HepG2 (cell line): Measurements from ENCODE around the gene APIP. TPM values are rescaled to one million over a fixed set of nuclear protein-coding genes. Genes with fewer than 3 reads are reported as not detected.

Source experiments
- ATAC-seq: fragments of 200-7000 bp; cut with Tn5 transposase; 3 replicates; pipeline ENCODE4 v1.9.1; 2020; ENCODE audit warnings: mild to moderate bottlenecking, moderate library complexity
- BruUV-seq: library from RNA; stranded (reverse); fragments of 400-500 nt; replicated peaks from 2 replicates; lab custom pipeline; 2021; lab: Mats Ljungman, UMichigan
- CTCF ChIA-PET: fragments of 300-600 bp; formaldehyde crosslinking; extraction: SDS; loops from one replicate; lab custom pipeline; 2021; ENCODE audit warnings: low total read pairs, inconsistent platforms, low intra/inter-chr PET ratio; lab: Yijun Ruan, JAX
- POLR2A ChIA-PET: fragments of 350-600 bp; sonication (Branson Sonifier 250); formaldehyde crosslinking; loops from one replicate; lab custom pipeline; 2020; ENCODE audit warnings: antibody characterized with exemption, inconsistent platforms; lab: Yijun Ruan, JAX
- DNase-seq: peaks from one replicate; pipeline ENCODE4 v3.0.0-alpha.2; 2015; ENCODE audit warnings: low spot score
- FAIRE-seq: peaks from 3 replicates; lab custom pipeline; 2011; peaks lifted over from hg19 to GRCh38; lab: Jason Lieb, UNC
- H2AFZ ChIP-seq: one replicate; pipeline ENCODE4 v1.6.1; 2011; ENCODE audit warnings: low read length, inconsistent platforms
- H3K27ac ChIP-seq: fragments of 300-600 bp; 3 replicates; pipeline ENCODE4 v1.8.0; 2011; ENCODE audit warnings: mixed run types, mild to moderate bottlenecking, mixed read lengths, low read length, inconsistent platforms; ENCODE audit not compliant: insufficient read depth; ENCODE audit errors: extremely low read length
- H3K27me3 ChIP-seq, 2 experiments: fragments of 200-600 bp in 1 of 2; 2 replicates in 1 of 2; 3 replicates in 1 of 2; pipeline versions ENCODE4 v1.6.0 to v1.8.0; 2011; ENCODE audit warnings: low read length in 2 of 2, mild to moderate bottlenecking in 2 of 2, moderate library complexity in 2 of 2, inconsistent platforms in 1 of 2; ENCODE audit not compliant: insufficient read depth in 2 of 2, control insufficient read depth in 1 of 2
- H3K36me3 ChIP-seq, 2 experiments: fragments of 200-600 bp in 1 of 2; replicated peaks in 1 of 2; 2 replicates in 1 of 2; 3 replicates in 1 of 2; pipeline versions ENCODE4 v1.5.1 to v1.8.0; 2011; ENCODE audit warnings: low read length in 2 of 2, inconsistent platforms in 1 of 2; ENCODE audit not compliant: insufficient read depth in 2 of 2, control insufficient read depth in 1 of 2
- H3K4me1 ChIP-seq: 2 replicates; pipeline ENCODE4 v1.5.1; 2012; ENCODE audit warnings: low read length, inconsistent platforms; ENCODE audit not compliant: insufficient read depth
- H3K4me2 ChIP-seq: 2 replicates; pipeline ENCODE4 v1.6.0; 2011; ENCODE audit warnings: low read depth, low read length, inconsistent platforms
- H3K4me3 ChIP-seq, 3 experiments: fragments of 200-600 bp in 1 of 3; sonication (generic), shearing (Covaris generic) in 1 of 3; replicated peaks in 1 of 3; 2 replicates each; pipeline ENCODE4 v1.5.1; 2011 to 2016; ENCODE audit warnings: low read length in 3 of 3, inconsistent platforms in 2 of 3, low read depth in 2 of 3, mild to moderate bottlenecking in 2 of 3, control low read depth in 1 of 3, mixed read lengths in 1 of 3; ENCODE audit not compliant: insufficient read depth in 1 of 3
- H3K79me2 ChIP-seq: one replicate; pipeline ENCODE4 v1.6.1; 2011; ENCODE audit warnings: low read length, inconsistent platforms; ENCODE audit not compliant: insufficient read depth
- H3K9ac ChIP-seq: 2 replicates; pipeline ENCODE4 v1.6.0; 2011; ENCODE audit warnings: mild to moderate bottlenecking, low read depth, low read length, inconsistent platforms; ENCODE audit not compliant: insufficient read depth
- H3K9me3 ChIP-seq: 2 replicates; pipeline ENCODE4 v1.5.1; 2012; ENCODE audit warnings: mild to moderate bottlenecking, low read length
- H4K20me1 ChIP-seq: 2 replicates; pipeline ENCODE4 v1.6.0; 2011; ENCODE audit warnings: inconsistent platforms, mild to moderate bottlenecking, low read length, moderate library complexity; ENCODE audit not compliant: insufficient read depth
- CENPX ChIP-seq: sonication (generic); formaldehyde crosslinking; IDR thresholded peaks from 2 replicates; pipeline ENCODE4 v1.9.0; 2021; ENCODE audit warnings: mild to moderate bottlenecking, missing genetic modification reagents, moderate library complexity
- ERF ChIP-seq: IDR thresholded peaks from 2 replicates; pipeline ENCODE4 v1.6.1; 2018; ENCODE audit warnings: missing biosample characterization, missing genetic modification reagents
- GTF2F1 ChIP-seq: fragments of 150-350 bp; IDR thresholded peaks from 2 replicates; pipeline ENCODE4 v1.6.1; 2014; ENCODE audit warnings: low read length
- PAF1 ChIP-seq: IDR thresholded peaks from 2 replicates; pipeline ENCODE4 v1.6.1; 2016; ENCODE audit warnings: missing genetic modification reagents, missing compliant biosample characterization
- PTBP1 ChIP-seq: fragments of 200-400 bp; formaldehyde crosslinking; IDR thresholded peaks from 2 replicates; pipeline ENCODE4 v1.6.1; 2018; ENCODE audit warnings: low read length, low read depth; ENCODE audit not compliant: poor library complexity, severe bottlenecking
- SCMH1 ChIP-seq: sonication (generic); formaldehyde crosslinking; IDR thresholded peaks from 2 replicates; pipeline ENCODE4 v1.9.0; 2021; ENCODE audit warnings: missing genetic modification reagents, mild to moderate bottlenecking, borderline replicate concordance
- SP1 ChIP-seq, 2 experiments: fragments of 450-650 bp in 1 of 2; sonication (generic) in 1 of 2; formaldehyde crosslinking in 1 of 2; IDR thresholded peaks; 2 replicates each; pipeline versions ENCODE4 v1.4.0 to v1.6.1; 2016 to 2020; ENCODE audit warnings: missing genetic modification reagents in 1 of 2
- YEATS4 ChIP-seq: sonication (generic); formaldehyde crosslinking; IDR thresholded peaks from 2 replicates; pipeline ENCODE4 v1.4.0; 2020; ENCODE audit warnings: missing genetic modification reagents, borderline replicate concordance
- ZNF20 ChIP-seq: sonication (generic); formaldehyde crosslinking; IDR thresholded peaks from 2 replicates; pipeline ENCODE4 v1.4.0; 2020; ENCODE audit warnings: mild to moderate bottlenecking, moderate library complexity, missing genetic modification reagents
- ZNF232 ChIP-seq: sonication (generic); formaldehyde crosslinking; IDR thresholded peaks from 2 replicates; pipeline ENCODE4 v1.4.0; 2020; ENCODE audit warnings: missing genetic modification reagents, borderline replicate concordance
- ZNF337 ChIP-seq: sonication (generic); formaldehyde crosslinking; IDR thresholded peaks from 2 replicates; pipeline ENCODE4 v1.5.1; 2020; ENCODE audit warnings: missing genetic modification reagents, low read depth, mild to moderate bottlenecking, borderline replicate concordance
- ZNF350 ChIP-seq: sonication (generic); formaldehyde crosslinking; IDR thresholded peaks from 2 replicates; pipeline ENCODE4 v1.4.0; 2020; ENCODE audit warnings: mild to moderate bottlenecking, low read depth, missing genetic modification reagents, borderline replicate concordance
- ZNF383 ChIP-seq: sonication (generic); formaldehyde crosslinking; IDR thresholded peaks from 2 replicates; pipeline ENCODE4 v1.4.0; 2020; ENCODE audit warnings: missing genetic modification reagents, mild to moderate bottlenecking, borderline replicate concordance
- ZNF549 ChIP-seq: sonication (generic); formaldehyde crosslinking; IDR thresholded peaks from 2 replicates; pipeline ENCODE4 v1.5.0; 2020; ENCODE audit warnings: missing genetic modification reagents
- ZNF557 ChIP-seq: sonication (generic); formaldehyde crosslinking; IDR thresholded peaks from 2 replicates; pipeline ENCODE4 v1.4.0; 2020; ENCODE audit warnings: missing genetic modification reagents
- WGBS: methylation state at CpG from one replicate; pipeline ENCODE4 v1.1.6; 2017; ENCODE audit warnings: low lambda C conversion rate; 5-methylcytosine and 5-hydroxymethylcytosine counted together
- in situ Hi-C: cut with HindIII; loops from 2 replicates; pipeline ENCODE4 v1.10.0; 2017; ENCODE audit warnings: low pct_unique_long_range_greater_than_20kb; ENCODE audit not compliant: extremely low pct_ligation_motif_present
- intact Hi-C: fragments of 100-400 bp; cut with micrococcal nuclease; formaldehyde crosslinking; loops from one replicate; pipeline ENCODE4 v1.10.0; 2022; ENCODE audit not compliant: unreplicated experiment
- polyA plus RNA-seq, 8 experiments: library from polyadenylated mRNA; depleted of rRNA in 3 of 8; stranded (reverse) in 7 of 8; unstranded in 1 of 8; fragments of >200 nt; fragmentation: Illumina TruSeq in 4 of 8; extraction: Trizol in 4 of 8; gene quantifications; 2 replicates each; pipeline versions ENCODE4 v1.2.1 to v1.2.3, GENCODE V29; 2011 to 2016; ENCODE audit warnings: low read depth in 4 of 8, missing spikeins in 1 of 8, mixed read lengths in 1 of 8; ENCODE audit not compliant: insufficient read depth in 1 of 8
- total RNA-seq, 5 experiments: library from RNA; depleted of rRNA; stranded (reverse); fragments of >200 nt; fragmentation: Illumina TruSeq; extraction: Trizol; gene quantifications; 2 replicates each; pipeline ENCODE4 v1.2.3, GENCODE V29; 2016; ENCODE audit warnings: low read depth in 1 of 5
- TF ChIP-seq, protein P1 (sequence below): sonication (generic); formaldehyde crosslinking; IDR thresholded peaks from 2 replicates; pipeline ENCODE4 v1.4.0; 2020; ENCODE audit warnings: mild to moderate bottlenecking, missing genetic modification reagents

Gene APIP
- total and polyA plus RNA-seq, 2 of the 13 experiments (the other 11 are each of a cell fraction or from before 2014, with no cell fraction given) = 16.9 to 31.0 TPM

DNA sequence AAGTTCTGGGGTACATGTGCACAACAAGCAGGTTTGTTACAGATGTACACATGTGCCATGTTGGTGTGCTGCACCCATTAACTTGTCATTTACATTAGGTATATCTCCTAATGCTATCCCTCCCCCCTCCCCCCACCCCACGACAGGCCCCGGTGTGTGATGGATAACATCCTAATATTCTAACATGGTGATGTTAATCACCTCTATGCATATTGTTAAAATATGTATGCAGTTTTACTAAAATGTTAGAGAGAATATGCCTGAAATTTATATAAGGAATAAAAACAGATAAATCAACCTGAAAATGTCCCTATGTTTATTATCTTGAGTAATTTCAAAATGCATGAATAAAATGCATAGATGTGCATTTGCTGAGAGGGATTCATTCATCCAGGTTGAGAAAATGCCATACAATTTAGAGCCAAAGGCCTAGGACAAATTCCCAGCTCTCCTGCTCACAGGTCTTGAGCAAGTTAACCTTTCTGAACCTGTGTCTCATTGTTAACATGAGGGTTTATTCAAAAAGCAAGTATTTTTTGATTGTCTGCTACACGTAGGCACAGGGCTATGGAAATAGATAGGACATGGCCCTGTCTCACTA, 38.7 kb downstream of the APIP start:
- intact Hi-C loops (no loop called here), in situ Hi-C loops (no loop called here)
- Histone ChIP-seq H3K79me2 (no peaks in the 10 kb centered on the region), H3K4me2 (no peak overlapping the region), H3K27ac (no peak overlapping the region), H3K9ac (no peak overlapping the region), H3K9me3 (no peaks in the 10 kb centered on the region), H3K4me1 (peaks cover 10% of the 10 kb centered on the region), H2AFZ (no peak overlapping the region), H3K36me3 (no peaks in the 10 kb centered on the region), H3K27me3 (no peaks in the 10 kb centered on the region), H3K4me3 (no peak overlapping the region), H4K20me1 (no peaks in the 10 kb centered on the region)
- DNase-seq (no peak), FAIRE-seq (no peak), ATAC-seq (no peak)
- ChIA-PET POLR2A (no interaction called here), CTCF (no interaction called here)
- no TSS peak for BruUV-seq
- WGBS = 92% methylated on average over 3 of the region's 3 CpGs
- no peak for TF ChIP-seq ZNF549 (CRISPR knock-in tag)
- TF ChIP-seq ZNF350 = no peak
- TF ChIP-seq ZNF232 (CRISPR knock-in tag) = no peak
- TF ChIP-seq ERF (CRISPR knock-in tag) = no peak
- TF ChIP-seq SCMH1 (CRISPR knock-in tag) = no peak
- TF ChIP-seq YEATS4 = no peak
- no peak for TF ChIP-seq ZNF557 (CRISPR knock-in tag)

DNA sequence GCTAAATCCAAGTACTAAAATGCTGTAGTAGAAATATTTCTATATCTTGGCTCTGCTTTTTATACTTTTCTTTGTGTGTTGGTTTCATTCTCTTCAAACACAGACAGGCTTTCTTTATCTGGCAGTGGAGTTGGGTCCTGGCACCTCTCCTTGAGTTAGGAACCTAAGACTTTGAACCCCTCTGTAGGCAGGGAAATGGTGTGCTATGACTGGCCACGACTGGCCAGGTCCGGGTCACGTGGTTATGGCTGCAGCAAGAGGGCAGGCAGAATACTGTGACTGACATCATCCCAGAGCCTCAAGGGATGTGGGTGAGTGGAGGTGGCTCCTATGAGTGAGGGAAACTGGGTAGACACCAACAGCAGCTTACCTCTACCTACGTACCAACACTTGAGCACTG, 42.0 kb downstream of the APIP start:
- no peak overlapping the region for H3K4me3 ChIP-seq
- WGBS = 50% methylated on average over 4 of the region's 4 CpGs
- H4K20me1 ChIP-seq = no peaks in the 10 kb centered on the region
- intact Hi-C loops (no loop called here), in situ Hi-C loops (no loop called here)
- no peak overlapping the region for H3K9ac ChIP-seq
- BruUV-seq = no TSS peak
- ATAC-seq (no peak), FAIRE-seq (no peak), DNase-seq (no peak)
- H3K27ac ChIP-seq = no peak overlapping the region
- H3K27me3 ChIP-seq = no peaks in the 10 kb centered on the region; a peak in 1 of 5 replicates
- ChIA-PET POLR2A (no interaction called here), CTCF (no interaction called here)
- no peak for TF ChIP-seq ZNF337 (CRISPR knock-in tag)
- TF ChIP-seq PAF1 = no peak
- no peak for TF ChIP-seq ZNF20
- TF ChIP-seq GTF2F1 = no peak
- no peak for TF ChIP-seq PTBP1
- TF ChIP-seq, protein P1, sequence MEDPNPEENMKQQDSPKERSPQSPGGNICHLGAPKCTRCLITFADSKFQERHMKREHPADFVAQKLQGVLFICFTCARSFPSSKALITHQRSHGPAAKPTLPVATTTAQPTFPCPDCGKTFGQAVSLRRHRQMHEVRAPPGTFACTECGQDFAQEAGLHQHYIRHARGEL (CRISPR knock-in tag) = no peak
- TF ChIP-seq SP1 (IDR thresholded peaks at IDR 0.05) = no peak
- no peak for TF ChIP-seq SP1 (CRISPR knock-in tag; IDR thresholded peaks at IDR 0.05)
- TF ChIP-seq CENPX (CRISPR knock-in tag) = no peak
- TF ChIP-seq ZNF383 (CRISPR knock-in tag) = no peak
- no peaks in the 10 kb centered on the region for H3K4me1 ChIP-seq
- no peaks in the 10 kb centered on the region for H3K36me3 ChIP-seq
- no peaks in the 10 kb centered on the region for H3K79me2 ChIP-seq
- no peak overlapping the region for H3K4me2 ChIP-seq
- H3K9me3 ChIP-seq = no peaks in the 10 kb centered on the region
- H2AFZ ChIP-seq = no peak overlapping the region
